ENCODE results near the gene SUMF1. TPM values are rescaled to one million over a fixed set of nuclear protein-coding genes. Genes with fewer than 3 reads are reported as not detected.
A peak's percentile ranks its signal among the peaks of the same experiment; 100 is the strongest.

Gene SUMF1
- total and polyA plus RNA-seq, 2 donors (not counting 1 experiment from before 2014, with no cell fraction given): 10.3 to 21.2 TPM

- peaks cover 73 to 78% of the 10 kb centered on the region in 2 donors for H3K4me1 ChIP-seq (ENCODE audit: control insufficient read depth in 2 of 2, insufficient read depth in 2 of 2, low read length in 2 of 2)
- intact Hi-C loops (cut with micrococcal nuclease): loop anchor here (1.0 to 2.0 kb wide), 2 partner anchors 10 to 16 kb away; partner anchors contain the start of gene ITPR1
- peaks cover 5 to 35% of the 10 kb centered on the region in 2 experiments for H3K36me3 ChIP-seq (replicated peaks in 1 of 2; ENCODE audit: control extremely low read depth in 1 of 2, control insufficient read depth in 1 of 2, extremely low read depth in 1 of 2, insufficient read depth in 2 of 2, low read length in 1 of 2)
- Mint-ChIP-seq H3K4me1 (peaks cover 84% of the 10 kb centered on the region), H3K27me3 (no peaks in the 10 kb centered on the region), H3K4me3 (peak overlapping the region; percentile 85), H3K27ac (peak overlapping the region; percentile 93), H3K9me3 (ENCODE audit: insufficient read depth) (no peaks in the 10 kb centered on the region)
- peak overlapping the region; percentile 59 for H3K9ac ChIP-seq (ENCODE audit: low read length)
- peak overlapping the region; percentile 68 for H3K4me2 ChIP-seq (replicated peaks; ENCODE audit: low read depth, low read length, poor library complexity, severe bottlenecking)
- 0% methylated on average over 2 of the region's 5 CpGs for WGBS (ENCODE audit: insufficient coverage)
- peak overlapping the region; percentile 81 to 98 for H3K27ac ChIP-seq (ENCODE audit: low read length in 2 of 2)
- DNase-seq (peak; percentile 82), ATAC-seq (ENCODE audit: low read depth) (peak; percentile 88)
- POLR2A ChIA-PET: interaction anchor here (5.3 kb wide), 1 partner anchor 9 kb away, joined by 96 read pairs; the partner anchor contains the start of gene ITPR1
- CTCF ChIA-PET: interaction anchor here (0.9 to 9.5 kb wide), 3 partner anchors 10 to 152 kb away, joined by 3 to 66 read pairs (median 6); partner anchors contain the start of gene ITPR1
- no peaks in the 10 kb centered on the region for H3K9me3 ChIP-seq (ENCODE audit: control extremely low read depth in 1 of 3, control insufficient read depth in 2 of 3, insufficient read depth in 1 of 3, low read length in 2 of 3)
- peaks cover 8% of the 10 kb centered on the region for H4K20me1 ChIP-seq (ENCODE audit: control insufficient read depth, insufficient read depth, low read length, poor library complexity, severe bottlenecking)
- no peak for TF ChIP-seq EZH2 (IDR thresholded peaks at IDR 0.05; ENCODE audit: borderline replicate concordance, insufficient read depth, low read depth, low read length, poor library complexity, severe bottlenecking)
- TF ChIP-seq, protein P1, sequence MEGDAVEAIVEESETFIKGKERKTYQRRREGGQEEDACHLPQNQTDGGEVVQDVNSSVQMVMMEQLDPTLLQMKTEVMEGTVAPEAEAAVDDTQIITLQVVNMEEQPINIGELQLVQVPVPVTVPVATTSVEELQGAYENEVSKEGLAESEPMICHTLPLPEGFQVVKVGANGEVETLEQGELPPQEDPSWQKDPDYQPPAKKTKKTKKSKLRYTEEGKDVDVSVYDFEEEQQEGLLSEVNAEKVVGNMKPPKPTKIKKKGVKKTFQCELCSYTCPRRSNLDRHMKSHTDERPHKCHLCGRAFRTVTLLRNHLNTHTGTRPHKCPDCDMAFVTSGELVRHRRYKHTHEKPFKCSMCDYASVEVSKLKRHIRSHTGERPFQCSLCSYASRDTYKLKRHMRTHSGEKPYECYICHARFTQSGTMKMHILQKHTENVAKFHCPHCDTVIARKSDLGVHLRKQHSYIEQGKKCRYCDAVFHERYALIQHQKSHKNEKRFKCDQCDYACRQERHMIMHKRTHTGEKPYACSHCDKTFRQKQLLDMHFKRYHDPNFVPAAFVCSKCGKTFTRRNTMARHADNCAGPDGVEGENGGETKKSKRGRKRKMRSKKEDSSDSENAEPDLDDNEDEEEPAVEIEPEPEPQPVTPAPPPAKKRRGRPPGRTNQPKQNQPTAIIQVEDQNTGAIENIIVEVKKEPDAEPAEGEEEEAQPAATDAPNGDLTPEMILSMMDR (IDR thresholded peaks at IDR 0.05): no peak
- H2AFZ ChIP-seq (ENCODE audit: insufficient read depth, low read depth, low read length, poor library complexity, severe bottlenecking): no peak overlapping the region
- H3K27me3 ChIP-seq (replicated peaks in 1 of 4; ENCODE audit: control extremely low read depth in 1 of 4, control insufficient read depth in 3 of 4, insufficient read depth in 4 of 4, low read length in 3 of 4): no peaks in the 10 kb centered on the region
- peak overlapping the region; percentile 20 to 56 (median 32) for H3K4me3 ChIP-seq (ENCODE audit: control extremely low read depth in 1 of 5, extremely low read depth in 1 of 5, insufficient read depth in 1 of 5, low read depth in 2 of 5, low read length in 4 of 5)
- H3K79me2 ChIP-seq (ENCODE audit: control insufficient read depth, insufficient read depth, low read length): peaks cover 88% of the 10 kb centered on the region
These were observed 36.0 kb upstream of the SUMF1 start for GRCh38 chr3:4503050-4503449.

DNA sequence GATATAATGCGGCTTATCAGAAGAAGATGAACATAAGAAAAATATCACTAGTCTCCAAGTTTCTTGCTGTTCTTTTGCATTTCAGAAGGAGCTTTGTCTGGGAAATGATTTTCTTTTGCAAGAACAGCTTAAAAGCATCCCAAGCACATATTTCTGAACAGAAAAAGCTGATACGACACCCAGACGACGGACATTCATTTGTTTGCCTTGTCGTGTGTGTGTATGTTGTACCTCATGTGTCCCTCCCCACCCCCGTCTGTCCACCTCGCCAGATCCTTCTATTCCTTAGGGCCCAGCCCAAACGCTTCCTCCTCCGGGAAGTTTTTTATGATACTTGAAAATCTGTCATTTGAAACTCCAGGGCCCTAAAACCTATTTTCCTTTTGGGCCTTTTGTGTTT is 34.9 kb upstream of the SUMF1 start:
- Histone ChIP-seq H3K4me3 (ENCODE audit: control extremely low read depth in 1 of 5, extremely low read depth in 1 of 5, insufficient read depth in 1 of 5, low read depth in 2 of 5, low read length in 4 of 5) (no peak overlapping the region), H3K27me3 (replicated peaks in 1 of 4; ENCODE audit: control extremely low read depth in 1 of 4, control insufficient read depth in 3 of 4, insufficient read depth in 4 of 4, low read length in 3 of 4) (no peaks in the 10 kb centered on the region), H3K27ac (ENCODE audit: low read length in 2 of 2) (peak overlapping the region; percentile 81 to 98), H4K20me1 (ENCODE audit: control insufficient read depth, insufficient read depth, low read length, poor library complexity, severe bottlenecking) (peaks cover 9% of the 10 kb centered on the region), H3K4me2 (replicated peaks; ENCODE audit: low read depth, low read length, poor library complexity, severe bottlenecking) (peak overlapping the region; percentile 7), H3K79me2 (ENCODE audit: control insufficient read depth, insufficient read depth, low read length) (peaks cover 88% of the 10 kb centered on the region), H2AFZ (ENCODE audit: insufficient read depth, low read depth, low read length, poor library complexity, severe bottlenecking) (no peak overlapping the region), H3K9ac (ENCODE audit: low read length) (no peak overlapping the region), H3K36me3 (replicated peaks in 1 of 2; ENCODE audit: control extremely low read depth in 1 of 2, control insufficient read depth in 1 of 2, extremely low read depth in 1 of 2, insufficient read depth in 2 of 2, low read length in 1 of 2) (peaks cover 5 to 46% of the 10 kb centered on the region in 2 experiments), H3K4me1 (ENCODE audit: control insufficient read depth in 2 of 2, insufficient read depth in 2 of 2, low read length in 2 of 2) (peaks cover 66 to 76% of the 10 kb centered on the region in 2 donors), H3K9me3 (ENCODE audit: control extremely low read depth in 1 of 3, control insufficient read depth in 2 of 3, insufficient read depth in 1 of 3, low read length in 2 of 3) (no peaks in the 10 kb centered on the region)
- DNase-seq (no peak), ATAC-seq (ENCODE audit: low read depth) (no peak)
- WGBS (ENCODE audit: insufficient coverage): no CpG with 5 or more reads among the region's 9 CpGs
- peak overlapping the region; percentile 56 for H3K4me3 Mint-ChIP-seq
- peak overlapping the region; percentile 85 for H3K27ac Mint-ChIP-seq
- H3K4me1 Mint-ChIP-seq: peaks cover 83% of the 10 kb centered on the region
- no peaks in the 10 kb centered on the region for H3K9me3 Mint-ChIP-seq (ENCODE audit: insufficient read depth)
- intact Hi-C loops (cut with micrococcal nuclease): loop anchor here (2.0 kb wide), 1 partner anchor 17 kb away; no protein-coding TSS in a partner anchor
- CTCF ChIA-PET: interaction anchor here (1.6 kb wide), 1 partner anchor 17 kb away, joined by 5 read pairs; no protein-coding TSS in a partner anchor
- TF ChIP-seq, protein P1 (IDR thresholded peaks at IDR 0.05): no peak
- TF ChIP-seq EZH2 (IDR thresholded peaks at IDR 0.05; ENCODE audit: borderline replicate concordance, insufficient read depth, low read depth, low read length, poor library complexity, severe bottlenecking): no peak
- H3K27me3 Mint-ChIP-seq: no peaks in the 10 kb centered on the region
- POLR2A ChIA-PET: interaction anchor here (5.3 kb wide), 1 partner anchor 8 kb away, joined by 96 read pairs; the partner anchor contains the start of gene ITPR1
